ENCODE data around the gene PDE11A. TPM values are rescaled to one million over a fixed set of nuclear protein-coding genes. Genes with fewer than 3 reads are reported as not detected.
A peak's percentile ranks its signal among the peaks of the same experiment; 100 is the strongest.

PDE11A gene
- total and polyA plus RNA-seq, 4 donors, result 0.11 to 1.3 (median 0.25) TPM; not detected in 1

DNA sequence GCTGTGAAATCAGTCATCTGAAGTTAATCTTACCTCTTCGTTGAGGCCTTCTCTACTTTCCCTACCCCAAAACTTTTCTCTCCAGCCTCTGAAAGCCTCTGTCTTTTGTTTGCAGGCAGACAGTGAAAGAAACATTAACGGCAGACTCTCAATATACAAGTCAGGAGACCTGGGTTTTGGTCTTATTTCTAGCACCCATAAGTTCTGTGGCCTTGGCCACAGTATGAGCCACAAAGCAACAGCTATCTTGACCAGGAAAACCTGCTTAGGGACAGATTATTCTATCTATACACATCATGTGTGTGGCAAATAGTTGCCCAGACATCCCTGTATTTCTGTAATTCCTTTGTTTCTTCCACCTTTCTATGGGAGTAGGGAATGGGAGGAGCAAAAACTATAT, 361.7 kb downstream of the PDE11A start:
- 86 to 98% methylated on average over 2 of the region's 2 CpGs for WGBS, 2 donors
- ATAC-seq (ENCODE audit: insufficient read depth, low FRiP score), result no peak

DNA sequence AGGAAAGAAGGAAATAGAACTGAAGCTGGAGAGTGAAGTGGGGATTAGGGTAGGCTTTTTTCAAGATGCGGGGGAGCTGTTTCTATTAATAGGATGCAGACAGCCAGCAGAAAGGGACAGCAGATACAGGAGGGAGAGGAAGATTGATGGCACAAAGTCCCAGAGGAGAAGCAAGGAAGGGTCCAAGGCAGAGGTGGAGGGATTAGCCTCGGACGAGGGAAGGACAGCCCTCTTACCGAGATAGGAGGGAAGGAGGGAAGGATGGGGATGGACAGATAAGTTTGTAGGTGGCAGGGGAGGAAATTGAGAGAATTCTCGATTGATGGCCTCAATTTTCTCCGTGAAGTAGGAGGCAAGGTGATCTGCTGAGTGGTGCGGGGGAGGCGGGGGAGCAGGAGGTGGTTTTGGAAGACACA, 362.6 kb downstream of the PDE11A start:
- Histone ChIP-seq H3K9ac (ENCODE audit: insufficient read depth in 1 of 2, low read length in 2 of 2) (no peak overlapping the region), H3K27ac (ENCODE audit: low read depth in 1 of 2, low read length in 1 of 2) (no peak overlapping the region), H3K4me1 (ENCODE audit: control insufficient read depth in 5 of 5, insufficient read depth in 5 of 5, low read length in 5 of 5) (peaks cover 0 to 7% (median 2%) of the 10 kb centered on the region in 5 donors), H3K36me3 (ENCODE audit: control insufficient read depth in 4 of 4, insufficient read depth in 4 of 4, low read length in 4 of 4) (no peaks in the 10 kb centered on the region), H3K4me3 (no peak overlapping the region), H3K9me3 (ENCODE audit: control insufficient read depth in 4 of 4, insufficient read depth in 3 of 4, low read length in 3 of 4) (peaks cover 0 to 4% (median 0%) of the 10 kb centered on the region in 4 donors), H3K27me3 (ENCODE audit: control insufficient read depth in 3 of 3, insufficient read depth in 3 of 3, low read length in 2 of 3) (no peaks in the 10 kb centered on the region)
- TF ChIP-seq, protein P1, sequence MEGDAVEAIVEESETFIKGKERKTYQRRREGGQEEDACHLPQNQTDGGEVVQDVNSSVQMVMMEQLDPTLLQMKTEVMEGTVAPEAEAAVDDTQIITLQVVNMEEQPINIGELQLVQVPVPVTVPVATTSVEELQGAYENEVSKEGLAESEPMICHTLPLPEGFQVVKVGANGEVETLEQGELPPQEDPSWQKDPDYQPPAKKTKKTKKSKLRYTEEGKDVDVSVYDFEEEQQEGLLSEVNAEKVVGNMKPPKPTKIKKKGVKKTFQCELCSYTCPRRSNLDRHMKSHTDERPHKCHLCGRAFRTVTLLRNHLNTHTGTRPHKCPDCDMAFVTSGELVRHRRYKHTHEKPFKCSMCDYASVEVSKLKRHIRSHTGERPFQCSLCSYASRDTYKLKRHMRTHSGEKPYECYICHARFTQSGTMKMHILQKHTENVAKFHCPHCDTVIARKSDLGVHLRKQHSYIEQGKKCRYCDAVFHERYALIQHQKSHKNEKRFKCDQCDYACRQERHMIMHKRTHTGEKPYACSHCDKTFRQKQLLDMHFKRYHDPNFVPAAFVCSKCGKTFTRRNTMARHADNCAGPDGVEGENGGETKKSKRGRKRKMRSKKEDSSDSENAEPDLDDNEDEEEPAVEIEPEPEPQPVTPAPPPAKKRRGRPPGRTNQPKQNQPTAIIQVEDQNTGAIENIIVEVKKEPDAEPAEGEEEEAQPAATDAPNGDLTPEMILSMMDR (IDR thresholded peaks at IDR 0.05; ENCODE audit: control extremely low read depth, extremely low read depth), result no peak
- no peak for ATAC-seq (ENCODE audit: insufficient read depth, low FRiP score)
- 83 to 90% methylated on average over 8 of the region's 8 CpGs for WGBS, 2 donors
- DNase-seq, result no peak

More for the DNA sequence above, 361.7 kb downstream of the PDE11A start:
- Histone ChIP-seq H3K27ac (ENCODE audit: low read depth in 1 of 2, low read length in 1 of 2) (no peak overlapping the region), H3K9ac (ENCODE audit: insufficient read depth in 1 of 2, low read length in 2 of 2) (no peak overlapping the region), H3K27me3 (ENCODE audit: control insufficient read depth in 3 of 3, insufficient read depth in 3 of 3, low read length in 2 of 3) (no peaks in the 10 kb centered on the region), H3K9me3 (ENCODE audit: control insufficient read depth in 4 of 4, insufficient read depth in 3 of 4, low read length in 3 of 4) (peaks cover 0 to 4% (median 0%) of the 10 kb centered on the region in 4 donors), H3K4me3 (no peak overlapping the region), H3K36me3 (ENCODE audit: control insufficient read depth in 4 of 4, insufficient read depth in 4 of 4, low read length in 4 of 4) (no peaks in the 10 kb centered on the region), H3K4me1 (ENCODE audit: control insufficient read depth in 5 of 5, insufficient read depth in 5 of 5, low read length in 5 of 5) (peaks cover 0 to 7% (median 2%) of the 10 kb centered on the region in 5 donors)
- TF ChIP-seq, protein P1 (IDR thresholded peaks at IDR 0.05; ENCODE audit: control extremely low read depth, extremely low read depth), result no peak
- DNase-seq, result no peak

DNA sequence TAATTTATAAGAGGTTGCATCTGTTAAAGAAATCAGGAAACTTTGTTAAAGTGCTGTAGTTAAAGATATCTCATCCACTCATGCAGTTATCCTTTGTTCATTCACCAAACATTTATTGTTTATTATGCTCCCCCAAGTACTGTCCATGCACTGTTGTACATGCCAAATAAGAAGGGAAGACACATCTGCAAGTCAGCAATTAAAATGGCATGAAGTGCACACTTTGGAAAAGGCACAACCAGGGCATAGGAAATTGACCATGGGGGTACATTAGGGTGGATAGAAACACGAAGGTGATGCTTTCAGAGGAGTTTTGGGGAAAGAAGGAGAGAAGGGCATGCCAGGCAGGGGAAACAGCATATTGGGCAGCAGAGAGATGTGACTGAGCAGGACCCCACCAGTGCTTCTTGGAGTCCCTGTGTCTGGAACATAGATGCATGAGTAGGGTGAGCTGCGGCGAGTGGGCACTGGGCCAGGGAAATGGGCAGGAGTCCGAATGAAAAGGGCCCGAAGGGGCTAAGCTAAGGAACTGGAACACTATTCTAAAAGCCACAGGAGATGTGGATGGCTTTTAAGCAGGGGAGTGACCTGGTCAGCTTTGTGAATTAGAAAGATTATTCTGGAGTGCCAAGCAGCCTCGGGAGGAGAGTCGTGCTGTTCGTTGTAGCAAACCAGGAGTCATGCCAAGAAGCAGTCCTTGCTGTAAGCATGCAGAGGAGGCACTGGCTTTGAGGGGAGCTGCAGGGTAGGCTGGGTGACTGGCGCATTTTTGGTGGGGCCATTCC, 363.7 kb downstream of the PDE11A start:
- ATAC-seq (ENCODE audit: insufficient read depth, low FRiP score) (no peak), DNase-seq (peak in 2 of 3 donors; percentile 39 to 50)
- no peak overlapping the region for H3K4me3 ChIP-seq
- 56 to 59% methylated on average over 9 of the region's 9 CpGs for WGBS, 2 donors
- H3K36me3 ChIP-seq (ENCODE audit: control insufficient read depth in 4 of 4, insufficient read depth in 4 of 4, low read length in 4 of 4), result no peaks in the 10 kb centered on the region
- peaks cover 0 to 7% (median 2%) of the 10 kb centered on the region in 5 donors for H3K4me1 ChIP-seq (ENCODE audit: control insufficient read depth in 5 of 5, insufficient read depth in 5 of 5, low read length in 5 of 5)
- H3K9me3 ChIP-seq (ENCODE audit: control insufficient read depth in 4 of 4, insufficient read depth in 3 of 4, low read length in 3 of 4), result peaks cover 0 to 4% (median 0%) of the 10 kb centered on the region in 4 donors
- TF ChIP-seq, protein P1 (IDR thresholded peaks at IDR 0.05; ENCODE audit: control extremely low read depth, extremely low read depth), result no peak
- no peak overlapping the region for H3K27ac ChIP-seq (ENCODE audit: low read depth in 1 of 2, low read length in 1 of 2)
- no peaks in the 10 kb centered on the region for H3K27me3 ChIP-seq (ENCODE audit: control insufficient read depth in 3 of 3, insufficient read depth in 3 of 3, low read length in 2 of 3)
- no peak overlapping the region for H3K9ac ChIP-seq (ENCODE audit: insufficient read depth in 1 of 2, low read length in 2 of 2)

Measured in lung (tissue), 12 donors.